Measurements from ENCODE around the gene FAM47E. TPM values are rescaled to one million over a fixed set of nuclear protein-coding genes. Genes with fewer than 3 reads are reported as not detected.
"Not testable (repeated sequence)": the region's sequence is repeated elsewhere in the genome, so short reads cannot be mapped to it uniquely, and the experiment has no call there.

The FAM47E gene
- total and polyA plus RNA-seq, 11 donors = 0.36 to 4.9 (median 2.5) TPM

DNA sequence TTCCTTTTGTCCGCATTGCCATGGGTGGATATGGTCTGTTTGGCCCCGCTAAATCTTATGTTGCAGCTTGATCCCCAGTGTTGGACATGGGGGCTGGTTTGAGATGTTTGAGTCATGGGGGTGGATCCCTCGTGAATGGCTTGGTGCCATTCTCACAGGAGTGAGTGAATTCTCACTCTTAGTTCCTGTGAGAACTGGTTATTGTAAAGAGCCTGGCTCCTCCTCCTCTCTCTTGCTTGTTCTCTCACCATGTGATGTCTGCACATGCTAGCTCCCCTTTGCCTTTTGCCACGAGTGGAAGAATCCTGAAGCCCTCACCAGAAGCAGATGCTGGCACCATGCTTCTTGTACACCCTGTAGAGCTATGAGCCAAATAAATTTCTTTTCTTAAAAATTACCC, 32.4 kb downstream of the FAM47E start:
- DNase-seq = no peak
- Histone ChIP-seq H3K9me3 (peaks cover 0 to 9% (median 0%) of the 10 kb centered on the region in 12 donors), H3K27ac (no peak overlapping the region), H3K36me3 (no peaks in the 10 kb centered on the region), H3K4me1 (peaks cover 0 to 8% (median 0%) of the 10 kb centered on the region in 12 donors), H3K4me3 (no peak overlapping the region), H3K27me3 (no peaks in the 10 kb centered on the region)
- WGBS, 4 donors = 72 to 83% (median 76%) methylated on average over 4 of the region's 4 CpGs
- intact Hi-C loops (cut with DNase I) = no loop called here
- no peak for ATAC-seq
- TF ChIP-seq POLR2A (IDR thresholded peaks at IDR 0.05) (no peak), CTCF (IDR thresholded peaks at IDR 0.05) (no peak)

GRCh38 chr4:76287811-76288210, 36.3 kb downstream of the FAM47E start:
- H3K4me3 ChIP-seq; H3K27me3 ChIP-seq; intact Hi-C loops (cut with DNase I): not testable (repeated sequence)

GRCh38 chr4:76292730-76293129, 41.2 kb downstream of the FAM47E start:
- DNase-seq (no peak), ATAC-seq (no peak)
- Histone ChIP-seq H3K27me3 (no peaks in the 10 kb centered on the region), H3K4me3 (no peak overlapping the region), H3K27ac (no peak overlapping the region), H3K36me3 (no peaks in the 10 kb centered on the region), H3K9me3 (peaks cover 0 to 18% (median 2%) of the 10 kb centered on the region in 12 donors), H3K4me1 (peaks cover 0 to 12% (median 0%) of the 10 kb centered on the region in 12 donors)
- 80 to 93% (median 90%) methylated on average over 3 of the region's 3 CpGs for WGBS, 4 donors
- TF ChIP-seq POLR2A (IDR thresholded peaks at IDR 0.05) = no peak
- TF ChIP-seq CTCF (IDR thresholded peaks at IDR 0.05) = no peak
- intact Hi-C loops (cut with DNase I) = no loop called here

More at GRCh38 chr4:76287811-76288210, 36.3 kb downstream of the FAM47E start:
- 77 to 83% (median 79%) methylated on average over 3 of the region's 3 CpGs for WGBS, 4 donors
- not testable (repeated sequence) for DNase-seq, H3K27ac ChIP-seq, H3K4me1 ChIP-seq, H3K36me3 ChIP-seq, ATAC-seq, H3K9me3 ChIP-seq

DNA sequence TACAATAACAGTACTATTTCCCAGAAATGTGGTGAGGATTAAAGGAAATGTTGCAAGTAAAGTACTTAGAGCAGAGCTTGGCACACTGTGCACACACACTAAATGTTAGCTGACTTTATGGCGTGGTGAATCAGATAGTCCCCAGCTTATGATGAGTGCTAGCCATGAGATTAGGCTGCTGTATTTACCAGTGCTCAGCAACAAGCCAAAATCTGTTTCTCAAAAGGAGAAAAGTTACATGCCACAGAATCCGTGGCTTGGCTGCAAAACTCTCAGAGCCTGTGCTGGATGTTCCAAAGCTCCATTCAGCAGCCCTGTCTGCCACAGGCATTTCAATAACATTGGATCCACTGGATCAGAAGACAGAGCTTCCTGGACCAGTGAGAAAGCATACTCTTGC, 42.3 kb downstream of the FAM47E start:
- H3K4me1 ChIP-seq = peaks cover 0 to 12% (median 0%) of the 10 kb centered on the region in 12 donors
- H3K27ac ChIP-seq = no peak overlapping the region
- WGBS, 4 donors = 36 to 45% (median 42%) methylated on average over 2 of the region's 2 CpGs
- ATAC-seq (peak; percentile 82 to 92 (median 86)), DNase-seq (no peak)
- H3K27me3 ChIP-seq = no peaks in the 10 kb centered on the region
- no peaks in the 10 kb centered on the region for H3K36me3 ChIP-seq
- TF ChIP-seq POLR2A (IDR thresholded peaks at IDR 0.05) (no peak), CTCF (IDR thresholded peaks at IDR 0.05) (no peak)
- peaks cover 0 to 29% (median 5%) of the 10 kb centered on the region in 12 donors for H3K9me3 ChIP-seq
- no peak overlapping the region for H3K4me3 ChIP-seq
- intact Hi-C loops (cut with DNase I) = no loop called here

GRCh38 chr4:76296286-76296820, 44.8 kb downstream of the FAM47E start:
- peaks cover 0 to 31% (median 5%) of the 10 kb centered on the region in 12 donors for H3K9me3 ChIP-seq
- no peak for DNase-seq
- H3K27me3 ChIP-seq = no peaks in the 10 kb centered on the region
- 68 to 87% (median 83%) methylated on average over 3 of the region's 3 CpGs for WGBS, 4 donors
- intact Hi-C loops (cut with DNase I) = no loop called here
- H3K4me1 ChIP-seq = peaks cover 0 to 27% (median 1%) of the 10 kb centered on the region in 12 donors
- TF ChIP-seq POLR2A (IDR thresholded peaks at IDR 0.05) (no peak), CTCF (IDR thresholded peaks at IDR 0.05) (no peak)
- no peak overlapping the region for H3K27ac ChIP-seq
- ATAC-seq = no peak
- no peaks in the 10 kb centered on the region for H3K36me3 ChIP-seq
- no peak overlapping the region for H3K4me3 ChIP-seq

Data from heart left ventricle (tissue), 16 donors.